GM23338 (cell line): Measurements from ENCODE around the gene LTV1.

Experiments
- CREB1 ChIP-seq: fragments of 250-450 bp; sonication (Bioruptor Pico); IDR thresholded peaks from 2 replicates; pipeline ENCODE4 v1.5.0; 2020; ENCODE audit warnings: low read depth, mild to moderate bottlenecking, moderate library complexity
- EZH2 ChIP-seq: fragments of 200-600 bp; sonication (generic); IDR thresholded peaks from one replicate; pipeline ENCODE4 v1.8.0; 2017; ENCODE audit warnings: antibody characterized with exemption, mild to moderate bottlenecking, low read depth; ENCODE audit not compliant: unreplicated experiment
- EZH2phosphoT487 ChIP-seq: fragments of 200-600 bp; sonication (generic); IDR thresholded peaks from one replicate; pipeline ENCODE4 v1.8.1; 2018; ENCODE audit warnings: antibody characterized with exemption; ENCODE audit not compliant: unreplicated experiment
- JUNB ChIP-seq: IDR thresholded peaks from one replicate; pipeline ENCODE4 v1.6.1; 2016; ENCODE audit warnings: antibody characterized with exemption; ENCODE audit not compliant: unreplicated experiment
- POLR2AphosphoS5 ChIP-seq: IDR thresholded peaks from 2 replicates; pipeline ENCODE4 v1.6.1; 2016; ENCODE audit warnings: antibody characterized with exemption, low read depth
- ZNF114 ChIP-seq: fragments of 250-450 bp; sonication (Bioruptor Pico); IDR thresholded peaks from 2 replicates; pipeline ENCODE4 v1.5.0; 2020; ENCODE audit warnings: mild to moderate bottlenecking, moderate library complexity
- TF ChIP-seq, protein P1 (sequence below), 2 experiments: fragments of 200-600 bp in 1 of 2; sonication (generic) in 1 of 2; conservative IDR thresholded peaks; 2 replicates each; pipeline versions ENCODE4 v1.5.1 to v1.6.1; 2016 to 2017; ENCODE audit warnings: antibody characterized with exemption in 2 of 2, low read depth in 2 of 2, mild to moderate bottlenecking in 2 of 2, moderate library complexity in 1 of 2
- TF ChIP-seq, protein P2 (sequence below): IDR thresholded peaks from one replicate; pipeline ENCODE4 v1.6.1; 2018; ENCODE audit warnings: antibody characterized with exemption; ENCODE audit not compliant: unreplicated experiment

- TF ChIP-seq, protein P1, sequence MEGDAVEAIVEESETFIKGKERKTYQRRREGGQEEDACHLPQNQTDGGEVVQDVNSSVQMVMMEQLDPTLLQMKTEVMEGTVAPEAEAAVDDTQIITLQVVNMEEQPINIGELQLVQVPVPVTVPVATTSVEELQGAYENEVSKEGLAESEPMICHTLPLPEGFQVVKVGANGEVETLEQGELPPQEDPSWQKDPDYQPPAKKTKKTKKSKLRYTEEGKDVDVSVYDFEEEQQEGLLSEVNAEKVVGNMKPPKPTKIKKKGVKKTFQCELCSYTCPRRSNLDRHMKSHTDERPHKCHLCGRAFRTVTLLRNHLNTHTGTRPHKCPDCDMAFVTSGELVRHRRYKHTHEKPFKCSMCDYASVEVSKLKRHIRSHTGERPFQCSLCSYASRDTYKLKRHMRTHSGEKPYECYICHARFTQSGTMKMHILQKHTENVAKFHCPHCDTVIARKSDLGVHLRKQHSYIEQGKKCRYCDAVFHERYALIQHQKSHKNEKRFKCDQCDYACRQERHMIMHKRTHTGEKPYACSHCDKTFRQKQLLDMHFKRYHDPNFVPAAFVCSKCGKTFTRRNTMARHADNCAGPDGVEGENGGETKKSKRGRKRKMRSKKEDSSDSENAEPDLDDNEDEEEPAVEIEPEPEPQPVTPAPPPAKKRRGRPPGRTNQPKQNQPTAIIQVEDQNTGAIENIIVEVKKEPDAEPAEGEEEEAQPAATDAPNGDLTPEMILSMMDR (conservative IDR thresholded peaks at IDR 0.05; ENCODE audit: low read depth in 2 of 2), result no peak
- TF ChIP-seq, protein P2, sequence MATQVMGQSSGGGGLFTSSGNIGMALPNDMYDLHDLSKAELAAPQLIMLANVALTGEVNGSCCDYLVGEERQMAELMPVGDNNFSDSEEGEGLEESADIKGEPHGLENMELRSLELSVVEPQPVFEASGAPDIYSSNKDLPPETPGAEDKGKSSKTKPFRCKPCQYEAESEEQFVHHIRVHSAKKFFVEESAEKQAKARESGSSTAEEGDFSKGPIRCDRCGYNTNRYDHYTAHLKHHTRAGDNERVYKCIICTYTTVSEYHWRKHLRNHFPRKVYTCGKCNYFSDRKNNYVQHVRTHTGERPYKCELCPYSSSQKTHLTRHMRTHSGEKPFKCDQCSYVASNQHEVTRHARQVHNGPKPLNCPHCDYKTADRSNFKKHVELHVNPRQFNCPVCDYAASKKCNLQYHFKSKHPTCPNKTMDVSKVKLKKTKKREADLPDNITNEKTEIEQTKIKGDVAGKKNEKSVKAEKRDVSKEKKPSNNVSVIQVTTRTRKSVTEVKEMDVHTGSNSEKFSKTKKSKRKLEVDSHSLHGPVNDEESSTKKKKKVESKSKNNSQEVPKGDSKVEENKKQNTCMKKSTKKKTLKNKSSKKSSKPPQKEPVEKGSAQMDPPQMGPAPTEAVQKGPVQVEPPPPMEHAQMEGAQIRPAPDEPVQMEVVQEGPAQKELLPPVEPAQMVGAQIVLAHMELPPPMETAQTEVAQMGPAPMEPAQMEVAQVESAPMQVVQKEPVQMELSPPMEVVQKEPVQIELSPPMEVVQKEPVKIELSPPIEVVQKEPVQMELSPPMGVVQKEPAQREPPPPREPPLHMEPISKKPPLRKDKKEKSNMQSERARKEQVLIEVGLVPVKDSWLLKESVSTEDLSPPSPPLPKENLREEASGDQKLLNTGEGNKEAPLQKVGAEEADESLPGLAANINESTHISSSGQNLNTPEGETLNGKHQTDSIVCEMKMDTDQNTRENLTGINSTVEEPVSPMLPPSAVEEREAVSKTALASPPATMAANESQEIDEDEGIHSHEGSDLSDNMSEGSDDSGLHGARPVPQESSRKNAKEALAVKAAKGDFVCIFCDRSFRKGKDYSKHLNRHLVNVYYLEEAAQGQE, result no peak
- TF ChIP-seq EZH2 (no peak), CREB1 (no peak), JUNB (no peak), POLR2AphosphoS5 (no peak), EZH2phosphoT487 (no peak), ZNF114 (CRISPR knock-in tag) (no peak)
These were observed 16.9 kb downstream of the LTV1 start for GRCh38 chr6:143859891-143860660.
